ENCODE measurements around the gene BTAF1.

Gene BTAF1

DNA sequence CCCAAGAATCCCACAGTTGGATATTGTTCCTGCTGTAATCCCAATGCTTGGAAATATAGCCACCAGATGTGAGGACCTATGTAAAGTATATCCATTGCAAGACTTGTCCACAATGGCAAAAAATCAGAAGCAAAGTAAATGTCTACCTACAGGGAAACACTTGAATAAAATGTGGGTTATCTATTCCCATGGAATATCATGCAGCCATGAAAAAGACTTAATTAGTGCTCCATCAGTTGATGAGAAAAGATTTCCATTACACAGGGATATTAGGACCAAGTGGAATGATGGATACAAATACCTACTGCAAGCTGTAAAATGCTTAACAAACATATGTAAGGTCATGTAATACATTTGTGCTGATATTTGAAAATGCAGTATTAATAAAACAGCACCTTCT lies 131.2 kb downstream of the BTAF1 start:
- no peak for DNase-seq

DNA sequence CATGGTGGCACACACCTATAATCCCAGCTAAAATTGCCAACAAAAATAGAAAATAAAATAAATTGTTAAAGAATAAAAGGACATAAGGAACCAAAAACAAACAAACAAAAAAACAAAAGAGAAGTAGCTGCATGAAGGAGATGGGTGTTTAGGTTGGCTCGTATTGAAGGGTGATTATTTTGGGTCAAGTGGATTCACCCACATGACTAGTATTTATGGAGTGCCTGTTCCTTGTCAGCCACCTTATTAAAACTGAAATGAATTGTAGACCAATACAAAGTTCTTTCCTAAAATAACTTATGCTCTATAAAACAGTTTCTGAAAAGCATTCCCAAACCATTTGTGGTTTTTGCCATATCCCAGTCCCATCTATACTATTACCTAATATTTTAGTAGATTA lies 138.7 kb downstream of the BTAF1 start:
- no peak for DNase-seq

DNA sequence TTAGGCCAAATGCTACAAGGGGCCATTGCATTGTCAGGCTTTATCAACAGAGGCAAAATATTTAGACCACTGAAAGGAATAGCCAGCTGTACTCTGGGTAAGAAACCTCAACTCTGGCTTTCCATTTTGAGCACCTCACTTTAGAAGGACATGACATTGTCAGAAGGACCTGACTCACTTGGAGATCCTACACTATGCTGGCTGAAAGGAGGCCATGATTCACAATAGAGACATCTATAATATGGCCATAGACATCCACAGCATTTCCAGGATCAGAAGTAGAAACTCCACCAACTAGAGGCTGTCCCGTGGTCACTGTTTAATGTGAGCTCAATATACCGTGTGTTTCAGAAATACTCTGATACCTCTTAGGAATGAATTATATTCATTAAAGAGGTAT lies 140.9 kb downstream of the BTAF1 start:
- no peak for DNase-seq

DNA sequence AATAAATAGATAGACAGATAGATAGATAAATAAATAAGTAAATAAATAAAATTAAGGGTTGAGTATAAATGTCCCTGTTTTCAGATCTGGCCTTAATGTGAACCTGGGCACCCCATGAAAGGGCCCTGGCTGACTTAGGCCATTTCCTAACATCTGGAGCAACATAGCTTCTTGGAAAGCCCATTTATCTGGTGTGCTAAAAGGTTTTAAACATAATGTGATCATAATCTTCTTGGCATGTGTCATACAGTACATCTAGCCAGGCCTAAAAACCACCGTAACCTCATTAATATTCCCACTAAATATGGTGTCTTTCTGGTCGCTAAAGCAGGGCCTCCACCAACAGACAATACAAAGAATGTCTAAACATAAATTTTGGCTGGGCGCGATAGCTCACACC lies 142.8 kb downstream of the BTAF1 start:
- DNase-seq: no peak

DNA sequence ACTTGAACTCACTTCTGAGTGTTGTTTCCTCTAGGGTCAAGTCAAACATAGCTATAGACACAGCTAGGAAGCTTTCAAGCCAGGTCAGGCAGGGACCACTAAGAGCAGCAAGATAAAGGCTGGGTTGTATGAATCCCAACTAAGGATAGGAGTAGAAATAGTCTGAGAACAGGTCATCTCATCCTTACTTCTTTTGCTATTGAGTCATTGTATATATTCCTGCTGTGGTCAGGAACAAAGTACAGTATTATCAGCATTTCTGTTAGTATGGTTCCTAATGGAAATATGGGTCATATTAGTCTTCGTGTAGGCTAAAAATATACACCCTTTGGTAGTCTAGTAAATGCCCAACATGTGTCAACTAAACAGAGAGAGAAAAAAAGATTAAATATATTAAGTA lies 145.3 kb downstream of the BTAF1 start:
- DNase-seq: no peak

DNA sequence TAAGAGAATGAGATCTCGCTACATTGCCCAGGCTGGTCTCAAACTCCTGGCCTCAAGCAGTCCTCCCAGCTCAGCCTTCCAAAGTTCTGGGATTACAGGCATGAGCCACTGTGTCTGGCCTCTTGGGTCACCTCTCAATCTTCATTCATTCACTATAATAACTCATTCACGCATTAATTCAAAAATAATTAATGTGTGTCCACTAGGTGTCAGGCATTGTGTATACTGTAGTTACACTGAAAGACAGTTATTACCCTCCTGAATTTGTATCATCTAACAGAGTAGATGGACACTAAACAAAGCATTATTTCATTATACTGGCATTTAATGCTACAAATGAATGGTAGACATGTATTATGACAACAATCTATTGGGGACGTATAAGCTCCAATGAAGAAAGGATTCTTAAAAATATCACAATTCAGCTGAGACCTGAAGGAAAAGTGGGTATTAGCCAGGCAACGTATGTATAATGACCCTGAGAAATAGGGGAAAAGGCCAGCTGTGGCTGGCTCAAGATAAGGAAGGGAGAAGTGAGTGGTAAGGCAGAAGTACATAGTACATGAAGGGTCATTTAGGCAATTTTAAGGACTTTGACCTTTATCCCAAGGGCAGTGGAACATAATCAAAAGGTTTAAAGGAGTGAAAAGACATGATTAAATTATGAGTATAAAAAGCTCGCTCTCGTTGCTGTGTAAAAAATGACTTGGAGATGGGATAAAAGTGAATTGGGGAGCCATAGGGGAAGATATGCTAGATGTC lies 150.7 kb downstream of the BTAF1 start:
- peak in 1 of 2 experiments; percentile 27 for DNase-seq

DNA sequence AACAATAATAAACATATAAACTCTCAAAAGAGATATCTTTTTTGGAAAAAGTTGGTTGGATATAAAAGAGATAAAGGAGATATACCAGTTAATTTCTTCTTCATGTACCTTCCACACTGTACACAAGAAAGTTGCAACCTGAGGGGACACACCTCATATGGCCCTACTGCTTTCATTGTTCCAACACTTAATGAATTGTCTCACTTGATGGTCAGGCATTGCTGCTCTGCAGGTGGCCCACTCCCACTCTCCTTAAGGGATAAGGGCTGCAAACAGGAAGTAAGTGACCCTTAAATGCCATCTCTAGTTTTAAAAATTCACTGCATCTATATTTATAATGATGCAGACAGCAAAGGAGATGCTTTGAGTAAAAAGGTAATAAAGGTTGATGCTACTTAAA lies 152.3 kb downstream of the BTAF1 start:
- no peak for DNase-seq

DNA sequence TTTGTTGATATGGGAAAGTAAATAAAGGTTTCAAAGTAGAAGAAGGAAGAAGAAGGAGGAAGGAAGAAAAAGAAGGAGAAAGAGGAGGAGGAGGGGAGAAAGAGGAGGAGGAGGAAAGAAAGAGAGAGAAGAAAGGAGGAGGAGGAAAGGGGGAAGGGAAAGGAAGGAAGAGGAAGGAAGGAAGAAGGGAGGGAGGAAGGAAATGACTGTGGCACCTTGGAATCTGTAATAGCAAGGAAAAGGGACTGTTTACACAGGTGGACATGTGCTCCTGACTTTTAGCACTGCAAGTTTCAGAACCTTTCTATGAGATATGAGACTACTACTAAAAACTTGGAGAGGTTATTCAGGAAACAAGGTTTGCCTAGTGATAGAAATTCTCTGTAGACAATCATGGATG lies 153.2 kb downstream of the BTAF1 start:
- DNase-seq: no peak

DNA sequence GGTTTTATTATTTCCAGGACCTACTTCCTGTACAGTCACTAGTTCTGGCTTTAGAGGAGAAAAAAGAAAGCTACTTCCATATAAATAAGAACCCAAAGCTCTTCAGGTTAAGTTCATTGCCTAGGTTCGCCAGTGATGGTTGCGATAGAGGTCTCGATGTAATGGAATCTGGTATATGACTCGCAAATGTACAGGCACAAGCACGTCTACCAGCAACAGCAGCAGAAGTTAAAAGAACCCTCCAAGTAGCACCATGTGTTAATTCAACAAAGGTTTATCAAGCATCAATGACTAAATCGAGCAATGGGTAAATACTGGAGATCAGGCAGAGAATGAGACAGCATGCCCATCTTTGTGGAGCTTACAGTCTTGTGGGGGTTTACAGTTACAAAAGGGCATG lies 155.4 kb downstream of the BTAF1 start:
- no peak for DNase-seq
